GM21528 (cell line): ENCODE measurements around the gene RMND5B.
"Not testable (repeated sequence)": the region's sequence is repeated elsewhere in the genome, so short reads cannot be mapped to it uniquely, and the experiment has no call there.

Experiments
- ATAC-seq: cut with Tn5 transposase; IDR thresholded peaks from one replicate; pipeline ENCODE4 v1.9.1; 2021; ENCODE audit warnings: mild to moderate bottlenecking, moderate library complexity; ENCODE audit not compliant: unreplicated experiment, low FRiP score

The RMND5B gene

DNA sequence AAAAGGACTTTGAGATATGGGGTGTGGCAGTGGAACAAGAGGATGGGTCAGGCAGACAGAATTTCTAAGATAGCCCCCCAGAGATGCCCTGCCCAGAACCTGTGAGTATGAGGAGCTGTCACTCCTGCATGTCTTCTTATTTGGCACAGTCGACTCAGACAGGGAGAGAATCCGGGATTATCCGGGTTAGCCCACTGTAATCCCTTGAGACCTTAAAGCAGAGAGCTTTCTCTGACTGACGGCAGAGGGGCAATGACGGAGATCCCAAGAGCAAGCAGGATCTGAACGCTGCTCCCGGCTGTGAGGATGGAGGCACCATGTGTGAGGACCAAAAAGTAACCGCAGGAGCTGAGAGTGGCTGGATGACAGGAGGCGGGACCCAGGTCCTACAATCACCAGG lies 31.7 kb downstream of the RMND5B start:
- ATAC-seq: no peak

GRCh38 chr5:178163772-178164735 lies 33.2 kb downstream of the RMND5B start:
- peak; percentile 97 for ATAC-seq

DNA sequence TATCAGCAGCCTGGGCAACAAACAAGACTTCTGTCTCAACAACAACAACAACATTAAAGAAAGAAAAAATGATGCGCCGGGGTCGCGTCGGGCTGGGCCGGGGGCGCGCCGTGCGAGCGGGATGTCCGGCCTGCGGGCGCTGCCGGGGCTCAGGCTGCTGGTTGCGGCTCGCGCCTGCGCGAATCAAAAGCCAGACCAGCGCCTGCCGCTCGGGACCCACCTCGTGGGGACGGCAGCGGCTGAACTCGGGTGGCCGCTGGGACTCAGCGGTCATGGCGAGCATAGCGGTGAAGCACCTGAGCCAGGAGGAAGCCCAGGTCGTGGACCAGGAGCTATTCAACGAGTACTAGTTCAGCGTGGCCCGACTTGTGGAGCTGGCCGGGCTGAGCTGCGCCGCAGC lies 34.8 kb downstream of the RMND5B start:
- ATAC-seq: no peak

DNA sequence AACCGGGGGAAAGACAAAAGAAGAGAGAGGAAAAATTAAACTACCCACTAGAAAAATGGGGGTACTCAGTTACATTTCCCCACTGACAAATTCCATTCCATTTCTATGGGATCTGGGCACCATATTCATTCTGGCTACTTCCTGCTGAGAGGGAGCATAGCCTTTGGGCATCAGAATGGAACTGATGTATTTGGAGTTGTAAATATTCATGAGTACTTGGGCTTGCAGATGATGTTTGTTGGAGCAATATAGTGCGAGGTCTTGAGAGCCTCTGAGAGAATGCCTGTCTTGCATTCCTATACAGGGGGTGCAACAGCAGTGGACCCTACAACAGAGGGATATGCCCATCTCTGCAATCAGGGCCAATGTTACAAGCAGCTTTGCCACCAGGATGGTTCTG lies 39.6 kb downstream of the RMND5B start:
- no peak for ATAC-seq

GRCh38 chr5:178174456-178174855 lies 43.6 kb downstream of the RMND5B start:
- no peak for ATAC-seq

- no peak for ATAC-seq
Measured at GRCh38 chr5:178176791-178177190, 46.0 kb downstream of the RMND5B start.

DNA sequence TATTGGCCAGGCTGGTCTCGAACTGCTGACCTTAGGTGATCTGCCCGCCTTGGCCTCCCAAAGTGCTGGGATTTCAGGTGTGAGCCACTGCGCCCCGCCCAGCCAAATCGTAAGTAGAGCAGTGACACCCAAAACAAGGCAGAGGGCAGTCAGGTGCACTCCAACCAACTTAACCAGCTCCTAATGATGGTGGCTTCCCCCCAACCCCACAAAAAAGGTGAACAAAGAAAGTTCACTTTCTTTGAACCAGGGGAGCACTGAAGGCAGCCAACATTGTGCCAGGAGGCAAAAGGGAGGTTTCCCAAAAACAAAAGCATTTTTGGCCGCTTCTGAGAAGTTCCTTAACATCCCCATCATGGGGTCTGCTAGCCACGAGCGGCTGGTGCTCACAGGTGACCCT lies 46.8 kb downstream of the RMND5B start:
- ATAC-seq: no peak

DNA sequence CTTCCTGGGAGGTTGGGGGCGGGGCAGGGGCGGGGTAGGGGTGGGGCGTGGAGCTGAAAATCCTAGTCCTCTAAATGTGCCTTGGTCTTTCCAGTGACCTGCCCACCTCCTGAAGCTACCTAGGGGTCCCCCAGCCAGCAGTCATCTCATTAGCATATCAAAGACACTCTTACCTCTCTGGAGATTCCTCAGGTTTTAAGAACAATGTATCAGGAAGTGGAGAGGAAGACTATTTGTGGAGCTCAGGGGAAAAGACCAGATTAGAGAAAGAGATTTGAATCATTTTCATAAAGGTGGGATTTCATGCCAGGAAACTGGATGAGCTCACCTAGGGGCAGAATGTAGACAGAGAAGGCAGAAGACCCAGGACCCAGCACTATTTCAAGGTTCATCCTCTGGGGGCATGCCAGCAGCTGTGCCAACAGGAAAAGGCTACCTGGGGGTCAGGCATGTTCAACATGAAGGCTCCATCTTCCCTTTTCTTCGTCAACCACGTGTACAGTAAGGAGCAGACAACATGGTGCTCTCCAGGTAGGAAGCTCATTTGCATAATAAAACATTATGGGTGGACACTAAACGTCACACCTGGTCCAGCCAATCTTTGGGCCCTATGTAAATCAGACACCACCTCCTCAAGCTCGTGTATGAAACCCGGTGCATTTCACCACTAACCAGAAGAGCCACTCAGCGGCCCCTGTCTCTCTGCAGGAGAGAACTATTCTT lies 49.5 kb downstream of the RMND5B start:
- no peak for ATAC-seq

DNA sequence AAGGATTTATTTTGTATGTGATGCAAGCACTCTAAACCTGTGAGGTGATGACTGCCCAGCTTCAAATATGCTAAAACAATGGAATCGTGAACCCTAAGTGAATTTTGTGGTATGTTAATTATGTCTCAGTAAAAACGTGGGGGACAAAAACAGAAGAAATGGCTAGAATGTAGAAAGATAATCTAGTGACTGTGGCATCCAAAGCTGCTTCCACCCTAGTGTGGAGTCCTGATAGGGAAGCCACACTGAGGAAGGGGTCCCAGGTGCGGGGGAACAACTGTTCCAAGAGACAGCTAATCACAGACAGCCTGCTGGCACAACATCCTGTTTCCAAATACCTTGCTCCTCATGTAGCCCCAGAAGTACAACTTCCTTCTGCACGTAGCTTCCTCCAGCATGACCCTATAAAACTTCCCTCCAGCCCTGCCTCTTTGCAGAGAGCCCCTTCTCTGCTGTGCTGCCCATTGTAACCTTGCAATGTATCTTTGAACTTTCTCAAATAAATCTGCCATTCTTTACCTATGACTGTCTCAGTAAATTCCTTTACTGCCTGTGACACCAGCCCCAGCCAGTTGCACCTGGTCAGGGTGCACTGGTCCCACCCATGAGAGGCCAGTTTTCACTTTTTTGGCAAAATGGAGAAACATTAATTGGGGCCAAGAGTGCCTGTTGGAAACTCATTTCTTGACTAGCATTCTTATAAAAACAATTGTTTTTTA lies 51.5 kb downstream of the RMND5B start:
- no peak for ATAC-seq

DNA sequence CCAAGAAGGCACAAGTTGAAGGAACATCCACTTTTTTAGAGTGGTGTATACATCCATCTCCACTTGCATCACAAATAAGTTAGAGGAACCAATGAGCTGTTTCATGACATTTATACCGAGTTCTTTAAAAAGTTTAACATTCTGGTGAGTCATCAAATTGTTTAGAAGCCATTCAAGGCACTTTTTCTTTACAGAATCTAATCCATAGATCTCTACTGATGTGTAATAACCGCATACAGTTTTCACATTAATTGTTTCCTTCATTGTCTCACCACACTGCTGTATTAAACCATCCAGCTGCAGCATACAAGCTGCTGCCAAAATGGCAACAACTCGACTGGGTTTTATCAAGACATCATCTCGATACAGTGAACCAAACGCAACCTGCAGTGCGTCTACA lies 55.6 kb downstream of the RMND5B start:
- ATAC-seq: no peak

DNA sequence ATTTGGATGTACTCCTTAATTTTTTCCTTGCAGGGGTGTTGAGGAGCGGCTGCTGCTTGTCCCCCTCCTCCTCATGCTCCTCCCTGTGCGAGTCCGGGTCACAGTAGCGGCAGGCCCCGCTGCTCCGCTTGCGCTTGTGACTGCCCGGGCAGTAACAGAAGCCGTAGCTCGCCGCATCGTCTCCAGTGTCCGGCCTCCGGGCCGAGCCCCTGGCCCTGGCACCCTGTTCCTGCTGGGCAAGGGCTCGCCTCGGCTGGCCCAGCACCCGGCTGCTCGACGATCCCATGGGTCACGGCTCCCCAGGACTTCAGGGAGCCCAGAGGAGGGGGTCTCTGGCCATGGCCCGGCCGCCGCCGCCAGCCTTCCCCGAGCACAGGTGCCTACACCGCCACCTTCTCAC lies 56.2 kb downstream of the RMND5B start, which contains the start of gene GMCL2:
GMCL2 (minus strand) TSS at position 358 of the 400 bp plus-strand sequence; CDS start at position 286, 72 bp downstream.
- no peak for ATAC-seq

- ATAC-seq: no peak
Measured at GRCh38 chr5:178189433-178189832, 58.6 kb downstream of the RMND5B start.

GRCh38 chr5:178191661-178192060 lies 60.8 kb downstream of the RMND5B start:
- no peak for ATAC-seq

GRCh38 chr5:178192244-178192643 lies 61.4 kb downstream of the RMND5B start:
- ATAC-seq: no peak

- ATAC-seq: no peak
Measured at GRCh38 chr5:178192787-178193186, 62.0 kb downstream of the RMND5B start.

DNA sequence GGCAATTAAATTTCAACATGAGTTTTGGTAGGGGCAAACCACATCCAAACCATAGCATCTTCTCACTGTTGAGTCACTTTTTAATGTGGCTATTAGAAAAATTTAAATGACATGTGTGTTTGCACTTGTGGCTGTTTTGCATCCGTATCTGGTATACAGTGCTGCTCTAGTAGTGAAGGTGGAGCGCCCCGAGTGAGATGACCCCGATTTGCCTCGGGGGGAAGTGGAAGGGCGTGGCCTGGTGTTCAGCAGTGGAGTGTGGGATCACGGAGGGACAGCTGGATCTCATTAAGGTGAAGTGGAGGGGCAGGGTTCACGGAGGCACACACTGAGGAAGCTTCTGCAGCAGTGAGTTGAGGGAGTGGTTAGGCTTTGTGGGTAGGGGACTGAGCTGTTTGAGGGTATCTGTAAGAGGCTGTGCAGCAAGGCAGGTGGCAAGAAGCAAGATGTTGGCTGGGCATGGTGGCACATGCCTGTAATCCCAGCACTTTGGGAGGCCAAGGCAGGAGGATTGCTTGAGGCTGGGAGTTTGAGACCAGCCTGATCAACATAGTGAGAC lies 62.5 kb downstream of the RMND5B start:
- no peak for ATAC-seq

DNA sequence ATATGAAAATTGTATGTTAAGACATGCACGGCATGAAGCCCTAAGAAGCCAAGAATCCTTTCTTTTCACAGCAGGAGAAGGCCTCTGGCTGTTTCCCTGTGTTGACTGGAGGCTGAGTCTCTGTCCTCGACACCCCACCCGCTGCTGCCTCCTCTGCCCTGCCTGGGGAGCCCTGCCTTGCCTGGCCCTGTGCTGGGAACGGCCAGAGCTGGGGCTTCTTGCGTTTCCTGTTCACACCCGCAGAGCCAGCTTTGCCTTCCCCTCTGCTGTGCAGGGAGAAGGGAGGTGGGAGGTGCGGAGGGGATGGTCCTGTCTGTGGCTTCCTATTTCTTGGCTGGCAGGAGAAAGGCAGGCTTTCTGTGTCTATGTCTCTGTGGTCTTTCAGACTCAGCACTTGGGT lies 63.2 kb downstream of the RMND5B start:
- ATAC-seq: no peak

GRCh38 chr5:178196281-178196812 lies 65.5 kb downstream of the RMND5B start:
- ATAC-seq: no peak

GRCh38 chr5:178196986-178197385 lies 66.2 kb downstream of the RMND5B start:
- no peak for ATAC-seq

DNA sequence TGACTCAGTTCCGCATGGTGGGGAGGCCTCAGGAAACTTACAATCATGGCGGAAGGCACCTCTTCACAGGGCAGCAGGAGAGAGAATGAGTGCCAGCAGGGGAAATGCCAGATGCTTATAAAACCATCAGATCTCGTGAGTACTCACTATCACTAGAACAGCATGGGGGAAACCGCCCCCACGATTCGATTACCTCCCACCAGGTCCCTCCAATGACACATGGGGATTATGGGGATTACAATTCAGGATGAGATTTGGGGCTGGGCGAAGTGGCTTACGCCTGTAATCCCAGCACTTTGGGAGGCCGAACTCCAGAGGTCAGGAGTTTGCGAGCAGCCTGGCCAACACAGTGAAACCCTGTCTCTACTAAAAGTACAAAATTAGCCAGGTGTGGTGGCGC lies 67.3 kb downstream of the RMND5B start:
- ATAC-seq: not testable (repeated sequence)
